AG04450 (cell line): ENCODE measurements around the gene BCL2L1. TPM values are rescaled to one million over a fixed set of nuclear protein-coding genes. Genes with fewer than 3 reads are reported as not detected.

Source experiments
- CTCF ChIA-PET: fragments of 300-600, 350-600 bp; formaldehyde crosslinking; extraction: SDS; loops from one replicate; lab custom pipeline; 2022; ENCODE audit warnings: antibody characterized with exemption, inconsistent platforms; lab: Charles Lee
- POLR2A ChIA-PET: fragments of 350-600 bp; formaldehyde crosslinking; extraction: SDS; loops from one replicate; lab custom pipeline; 2021; ENCODE audit warnings: antibody characterized with exemption, inconsistent platforms; lab: Yijun Ruan, JAX
- DNase-seq: peaks from one replicate; pipeline ENCODE4 v3.0.0-alpha.2; 2011; ENCODE audit warnings: low read depth, low spot score
- H3K27ac ChIP-seq: one replicate; pipeline ENCODE4 v1.5.1; 2012; ENCODE audit warnings: low read depth, low read length, control low read depth
- H3K27me3 ChIP-seq: one replicate; pipeline ENCODE4 v1.6.0; 2012; ENCODE audit warnings: low read length; ENCODE audit not compliant: control insufficient read depth, insufficient read depth
- H3K4me3 ChIP-seq: 2 replicates; pipeline ENCODE4 v1.5.1; 2011; ENCODE audit warnings: mild to moderate bottlenecking, low read depth, low read length, control low read depth
- H3K9me3 ChIP-seq: 2 replicates; pipeline ENCODE4 v1.5.1; 2012; ENCODE audit warnings: low read length; ENCODE audit not compliant: control insufficient read depth, insufficient read depth
- polyA plus RNA-seq: library from polyadenylated mRNA; depleted of rRNA; stranded (reverse); fragments of >200 nt; gene quantifications from 2 replicates; pipeline ENCODE4 v1.2.3, GENCODE V29; 2011
- TF ChIP-seq, protein P1 (sequence below): IDR thresholded peaks from 2 replicates; pipeline ENCODE4 v1.5.1; 2011; ENCODE audit warnings: low read depth, low read length, control low read depth, inconsistent platforms

BCL2L1 gene
- polyA plus RNA-seq, 1 experiment, result 57.5 TPM

DNA sequence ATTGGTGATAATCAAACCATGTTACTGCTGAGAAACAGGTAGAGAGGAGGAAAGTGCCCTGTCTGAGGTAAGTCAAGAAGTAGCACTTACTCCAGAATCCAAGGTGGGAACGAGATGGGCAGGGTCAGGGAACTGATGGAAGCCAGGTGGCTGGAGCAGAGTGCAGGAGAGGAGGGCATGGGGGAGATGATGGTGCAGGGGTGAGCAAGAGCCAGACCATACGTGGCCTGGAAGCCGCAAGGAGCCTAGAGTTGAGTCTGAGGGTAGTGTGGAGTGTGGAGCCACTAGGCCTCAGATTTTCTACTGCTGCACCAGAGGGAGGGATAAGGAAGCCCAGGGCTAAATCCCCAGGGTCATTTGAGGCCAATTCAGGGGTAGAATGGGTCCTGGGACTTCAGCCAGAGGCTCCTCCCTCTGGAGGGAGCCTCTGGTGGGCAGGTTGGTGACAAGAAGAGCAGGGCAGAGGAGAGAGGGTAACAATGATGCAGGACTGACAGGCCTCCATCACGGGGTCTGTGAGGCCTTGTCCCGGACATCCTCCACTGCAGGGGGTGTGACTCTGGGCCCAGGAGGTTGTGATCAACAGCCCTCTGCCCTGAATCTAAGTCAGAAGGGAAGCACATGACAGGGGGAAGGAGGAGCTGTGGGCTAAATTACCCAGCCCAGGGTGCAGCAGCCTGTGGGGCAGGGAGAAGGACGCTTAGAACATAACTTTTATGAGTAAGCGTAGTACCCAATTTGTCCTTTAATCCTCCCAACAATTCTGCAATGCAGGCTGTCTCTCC, 56.2 kb downstream of the BCL2L1 start:
- no peaks in the 10 kb centered on the region for H3K27me3 ChIP-seq
- TF ChIP-seq, protein P1, sequence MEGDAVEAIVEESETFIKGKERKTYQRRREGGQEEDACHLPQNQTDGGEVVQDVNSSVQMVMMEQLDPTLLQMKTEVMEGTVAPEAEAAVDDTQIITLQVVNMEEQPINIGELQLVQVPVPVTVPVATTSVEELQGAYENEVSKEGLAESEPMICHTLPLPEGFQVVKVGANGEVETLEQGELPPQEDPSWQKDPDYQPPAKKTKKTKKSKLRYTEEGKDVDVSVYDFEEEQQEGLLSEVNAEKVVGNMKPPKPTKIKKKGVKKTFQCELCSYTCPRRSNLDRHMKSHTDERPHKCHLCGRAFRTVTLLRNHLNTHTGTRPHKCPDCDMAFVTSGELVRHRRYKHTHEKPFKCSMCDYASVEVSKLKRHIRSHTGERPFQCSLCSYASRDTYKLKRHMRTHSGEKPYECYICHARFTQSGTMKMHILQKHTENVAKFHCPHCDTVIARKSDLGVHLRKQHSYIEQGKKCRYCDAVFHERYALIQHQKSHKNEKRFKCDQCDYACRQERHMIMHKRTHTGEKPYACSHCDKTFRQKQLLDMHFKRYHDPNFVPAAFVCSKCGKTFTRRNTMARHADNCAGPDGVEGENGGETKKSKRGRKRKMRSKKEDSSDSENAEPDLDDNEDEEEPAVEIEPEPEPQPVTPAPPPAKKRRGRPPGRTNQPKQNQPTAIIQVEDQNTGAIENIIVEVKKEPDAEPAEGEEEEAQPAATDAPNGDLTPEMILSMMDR, result no peak
- ChIA-PET POLR2A (interaction anchor here (0.6 kb wide), 1 partner anchor 31 kb away, joined by 3 read pairs; no protein-coding TSS in a partner anchor), CTCF (interaction anchor here (1.5 to 3.3 kb wide), 3 partner anchors 34 to 57 kb away, joined by 4 to 18 read pairs (median 4); partner anchors contain the start of gene BCL2L1)
- H3K4me3 ChIP-seq, result no peak overlapping the region
- no peak for DNase-seq
- no peaks in the 10 kb centered on the region for H3K9me3 ChIP-seq
- no peak overlapping the region for H3K27ac ChIP-seq

DNA sequence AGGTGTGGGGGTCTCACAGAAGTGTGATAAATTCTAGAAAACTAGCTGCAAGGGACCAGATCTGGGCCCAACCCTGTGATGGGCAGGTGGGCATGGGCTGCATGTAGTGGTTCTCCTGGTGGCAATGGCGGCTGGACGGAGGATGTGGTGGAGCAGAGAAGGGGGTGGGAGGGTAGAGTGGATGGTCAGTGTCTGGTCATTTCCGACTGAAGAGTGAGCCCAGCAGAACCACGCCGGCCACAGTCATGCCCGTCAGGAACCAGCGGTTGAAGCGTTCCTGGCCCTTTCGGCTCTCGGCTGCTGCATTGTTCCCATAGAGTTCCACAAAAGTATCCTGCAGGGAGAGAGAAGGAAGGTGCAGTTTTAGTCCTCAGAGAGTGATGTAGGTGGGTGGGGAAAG, 56.9 kb downstream of the BCL2L1 start:
- ChIA-PET CTCF (interaction anchor here (1.5 to 2.4 kb wide), 2 partner anchors 33 to 63 kb away, joined by 4 to 6 read pairs; no protein-coding TSS in a partner anchor), POLR2A (no interaction called here)

DNA sequence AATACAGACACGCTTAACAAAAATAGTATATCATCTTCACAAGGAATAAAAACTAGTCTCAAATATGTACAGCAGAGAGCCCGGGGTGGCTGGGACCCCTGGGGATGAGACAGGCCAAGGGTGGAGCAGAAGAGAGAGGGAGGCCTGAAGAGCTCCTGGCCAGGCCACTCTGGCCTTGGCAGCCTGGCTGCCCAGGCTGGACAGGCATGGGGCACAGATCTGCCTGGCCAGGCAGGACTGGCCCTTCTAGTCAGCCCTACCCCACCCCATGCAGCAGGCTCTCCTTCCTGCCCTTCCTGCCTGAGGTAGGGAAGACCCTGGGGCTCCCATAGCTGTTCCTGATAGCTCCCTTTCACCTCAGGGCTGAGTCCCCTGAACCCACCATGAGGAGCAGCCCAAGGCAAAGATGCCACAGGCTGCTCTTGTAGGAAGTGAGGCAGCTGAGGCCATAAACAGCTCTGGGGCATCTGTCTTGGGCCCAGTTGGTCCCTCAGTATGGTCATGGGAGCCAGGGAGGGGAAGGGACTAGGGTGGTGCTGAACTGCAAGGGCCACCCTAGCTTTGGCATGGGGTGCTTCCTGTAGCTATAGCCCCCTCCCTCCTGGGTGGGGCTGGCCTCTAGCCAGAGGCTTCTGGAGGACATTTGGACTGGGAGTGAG, 57.8 kb downstream of the BCL2L1 start:
- H3K4me3 ChIP-seq, result no peak overlapping the region
- TF ChIP-seq, protein P1, result no peak
- CTCF ChIA-PET, result interaction anchor here (0.7 to 9.3 kb wide), 8 partner anchors 31 to 105 kb away, joined by 3 to 380 read pairs (median 4); partner anchors contain the start of gene BCL2L1
- DNase-seq, result no peak
- peak overlapping the region; percentile 31 for H3K27ac ChIP-seq
- no peaks in the 10 kb centered on the region for H3K27me3 ChIP-seq
- POLR2A ChIA-PET, result interaction anchor here (0.7 to 2.1 kb wide), 3 partner anchors 42 to 59 kb away, joined by 3 to 11 read pairs (median 3); no protein-coding TSS in a partner anchor
- no peaks in the 10 kb centered on the region for H3K9me3 ChIP-seq

More for the DNA sequence above, 56.9 kb downstream of the BCL2L1 start:
- TF ChIP-seq, protein P1, result no peak
- no peak for DNase-seq
- no peak overlapping the region for H3K4me3 ChIP-seq
- H3K27me3 ChIP-seq, result no peaks in the 10 kb centered on the region
- no peaks in the 10 kb centered on the region for H3K9me3 ChIP-seq
- H3K27ac ChIP-seq, result no peak overlapping the region

DNA sequence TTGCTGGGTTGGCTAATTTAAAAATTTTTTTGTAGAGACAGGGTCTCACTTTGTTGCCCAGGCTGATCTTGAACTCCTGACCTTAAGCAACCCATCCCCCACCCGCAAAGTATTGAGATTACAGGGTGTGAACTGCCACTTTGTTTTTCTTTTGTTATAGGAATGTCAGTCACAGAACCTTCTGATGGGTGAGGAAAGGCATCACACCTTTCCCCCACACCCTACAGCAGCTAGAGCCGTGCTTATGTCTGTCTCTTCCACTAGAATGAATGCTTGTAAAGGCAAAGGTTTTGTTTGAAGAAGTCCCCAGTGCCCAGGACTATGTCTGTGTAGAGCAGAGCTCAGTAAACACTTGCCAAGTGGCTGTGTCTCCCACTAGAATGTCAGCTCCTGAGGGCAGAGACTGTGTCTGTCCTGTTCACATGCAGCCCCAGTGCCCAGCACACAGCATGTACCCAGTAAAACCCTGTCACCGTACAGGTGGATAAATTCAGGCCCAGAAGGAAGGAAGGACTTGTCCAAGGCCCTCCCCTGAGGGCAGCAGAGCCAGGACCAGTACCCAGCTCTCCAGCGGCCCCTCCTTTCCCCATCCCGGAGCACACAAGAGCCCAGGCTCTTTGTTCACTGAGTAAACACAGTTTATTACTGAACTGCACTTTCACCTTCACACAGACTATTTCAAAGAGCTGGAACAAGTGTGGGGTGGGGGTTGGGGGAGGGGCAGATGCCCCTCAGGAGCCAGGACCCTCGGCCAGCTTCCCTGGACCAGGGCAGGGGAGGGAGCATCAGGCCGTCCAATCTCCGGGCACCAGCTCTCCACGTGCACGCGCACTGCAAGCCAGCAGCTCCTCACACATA, 58.6 kb downstream of the BCL2L1 start:
- ChIA-PET POLR2A (interaction anchor here (0.6 to 2.1 kb wide), 4 partner anchors 42 to 59 kb away, joined by 3 to 11 read pairs (median 3); no protein-coding TSS in a partner anchor), CTCF (interaction anchor here (0.7 to 9.3 kb wide), 9 partner anchors 30 to 104 kb away, joined by 3 to 380 read pairs (median 4); partner anchors contain the start of gene BCL2L1)
- Histone ChIP-seq H3K27ac (no peak overlapping the region), H3K4me3 (no peak overlapping the region), H3K9me3 (no peaks in the 10 kb centered on the region), H3K27me3 (no peaks in the 10 kb centered on the region)
- TF ChIP-seq, protein P1, result no peak
- DNase-seq, result no peak
